Hepatocyte (in vitro differentiated cells): ENCODE data around the gene DTD1.

ENCODE experiments used
- EZH2 ChIP-seq: fragments of 200-600 bp; sonication (generic); IDR thresholded peaks from 2 replicates; pipeline ENCODE4 v1.6.1; 2016; ENCODE audit warnings: antibody characterized with exemption, mild to moderate bottlenecking, borderline replicate concordance
- EZH2phosphoT487 ChIP-seq: fragments of 200-600 bp; sonication (generic); IDR thresholded peaks from one replicate; pipeline ENCODE4 v1.6.1; 2018; ENCODE audit warnings: antibody characterized with exemption, mild to moderate bottlenecking, low read depth, moderate library complexity; ENCODE audit not compliant: unreplicated experiment, severe bottlenecking
- TF ChIP-seq, protein P1 (sequence below): fragments of 200-600 bp; sonication (generic); IDR thresholded peaks from 2 replicates; pipeline ENCODE4 v1.5.1; 2016; ENCODE audit warnings: antibody characterized with exemption, mild to moderate bottlenecking; ENCODE audit not compliant: poor library complexity

- TF ChIP-seq, protein P1, sequence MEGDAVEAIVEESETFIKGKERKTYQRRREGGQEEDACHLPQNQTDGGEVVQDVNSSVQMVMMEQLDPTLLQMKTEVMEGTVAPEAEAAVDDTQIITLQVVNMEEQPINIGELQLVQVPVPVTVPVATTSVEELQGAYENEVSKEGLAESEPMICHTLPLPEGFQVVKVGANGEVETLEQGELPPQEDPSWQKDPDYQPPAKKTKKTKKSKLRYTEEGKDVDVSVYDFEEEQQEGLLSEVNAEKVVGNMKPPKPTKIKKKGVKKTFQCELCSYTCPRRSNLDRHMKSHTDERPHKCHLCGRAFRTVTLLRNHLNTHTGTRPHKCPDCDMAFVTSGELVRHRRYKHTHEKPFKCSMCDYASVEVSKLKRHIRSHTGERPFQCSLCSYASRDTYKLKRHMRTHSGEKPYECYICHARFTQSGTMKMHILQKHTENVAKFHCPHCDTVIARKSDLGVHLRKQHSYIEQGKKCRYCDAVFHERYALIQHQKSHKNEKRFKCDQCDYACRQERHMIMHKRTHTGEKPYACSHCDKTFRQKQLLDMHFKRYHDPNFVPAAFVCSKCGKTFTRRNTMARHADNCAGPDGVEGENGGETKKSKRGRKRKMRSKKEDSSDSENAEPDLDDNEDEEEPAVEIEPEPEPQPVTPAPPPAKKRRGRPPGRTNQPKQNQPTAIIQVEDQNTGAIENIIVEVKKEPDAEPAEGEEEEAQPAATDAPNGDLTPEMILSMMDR, result no peak
- TF ChIP-seq EZH2phosphoT487 (no peak), EZH2 (no peak)
These were observed 20.1 kb upstream of the DTD1 start for GRCh38 chr20:18567739-18568091.
